Measurements from ENCODE around the gene DCTN4.
A peak's percentile ranks its signal among the peaks of the same experiment; 100 is the strongest.

DCTN4 gene

GRCh38 chr5:150692276-150692675, 66.5 kb downstream of the DCTN4 start:
- Histone ChIP-seq H3K4me1 (ENCODE audit: control insufficient read depth, insufficient read depth, low read length) (no peaks in the 10 kb centered on the region), H3K9ac (ENCODE audit: low read depth, low read length) (no peak overlapping the region), H3K9me3 (ENCODE audit: control insufficient read depth, insufficient read depth, low read length) (no peaks in the 10 kb centered on the region), H3K4me3 (ENCODE audit: low read depth, low read length) (no peak overlapping the region), H3K27ac (ENCODE audit: low read depth, low read length) (no peak overlapping the region), H3K36me3 (ENCODE audit: control insufficient read depth, insufficient read depth, low read length) (peaks cover 71% of the 10 kb centered on the region), H3K27me3 (ENCODE audit: control insufficient read depth, insufficient read depth, low read length) (no peaks in the 10 kb centered on the region)

- H3K9me3 ChIP-seq (ENCODE audit: control insufficient read depth, insufficient read depth, low read length), result no peaks in the 10 kb centered on the region
- H3K9ac ChIP-seq (ENCODE audit: low read depth, low read length), result no peak overlapping the region
- H3K36me3 ChIP-seq (ENCODE audit: control insufficient read depth, insufficient read depth, low read length), result peaks cover 56% of the 10 kb centered on the region
- H3K4me1 ChIP-seq (ENCODE audit: control insufficient read depth, insufficient read depth, low read length), result no peaks in the 10 kb centered on the region
- H3K4me3 ChIP-seq (ENCODE audit: low read depth, low read length), result no peak overlapping the region
- H3K27ac ChIP-seq (ENCODE audit: low read depth, low read length), result no peak overlapping the region
- H3K27me3 ChIP-seq (ENCODE audit: control insufficient read depth, insufficient read depth, low read length), result no peaks in the 10 kb centered on the region
Measured at GRCh38 chr5:150690760-150691159, 68.1 kb downstream of the DCTN4 start.

GRCh38 chr5:150689120-150689519, 69.7 kb downstream of the DCTN4 start:
- Histone ChIP-seq H3K9ac (ENCODE audit: low read depth, low read length) (no peak overlapping the region), H3K36me3 (ENCODE audit: control insufficient read depth, insufficient read depth, low read length) (peaks cover 40% of the 10 kb centered on the region), H3K4me1 (ENCODE audit: control insufficient read depth, insufficient read depth, low read length) (no peaks in the 10 kb centered on the region), H3K4me3 (ENCODE audit: low read depth, low read length) (no peak overlapping the region), H3K9me3 (ENCODE audit: control insufficient read depth, insufficient read depth, low read length) (no peaks in the 10 kb centered on the region), H3K27ac (ENCODE audit: low read depth, low read length) (no peak overlapping the region), H3K27me3 (ENCODE audit: control insufficient read depth, insufficient read depth, low read length) (no peaks in the 10 kb centered on the region)

- no peaks in the 10 kb centered on the region for H3K9me3 ChIP-seq (ENCODE audit: control insufficient read depth, insufficient read depth, low read length)
- H3K4me3 ChIP-seq (ENCODE audit: low read depth, low read length), result no peak overlapping the region
- no peaks in the 10 kb centered on the region for H3K27me3 ChIP-seq (ENCODE audit: control insufficient read depth, insufficient read depth, low read length)
- peaks cover 10% of the 10 kb centered on the region for H3K36me3 ChIP-seq (ENCODE audit: control insufficient read depth, insufficient read depth, low read length)
- no peak overlapping the region for H3K27ac ChIP-seq (ENCODE audit: low read depth, low read length)
- H3K9ac ChIP-seq (ENCODE audit: low read depth, low read length), result no peak overlapping the region
- peaks cover 5% of the 10 kb centered on the region for H3K4me1 ChIP-seq (ENCODE audit: control insufficient read depth, insufficient read depth, low read length)
Measured at GRCh38 chr5:150676578-150676977, 82.2 kb downstream of the DCTN4 start.

GRCh38 chr5:150675069-150675468, 83.7 kb downstream of the DCTN4 start:
- Histone ChIP-seq H3K36me3 (ENCODE audit: control insufficient read depth, insufficient read depth, low read length) (peaks cover 10% of the 10 kb centered on the region), H3K27ac (ENCODE audit: low read depth, low read length) (no peak overlapping the region), H3K4me3 (ENCODE audit: low read depth, low read length) (no peak overlapping the region), H3K4me1 (ENCODE audit: control insufficient read depth, insufficient read depth, low read length) (peaks cover 15% of the 10 kb centered on the region), H3K27me3 (ENCODE audit: control insufficient read depth, insufficient read depth, low read length) (no peaks in the 10 kb centered on the region), H3K9me3 (ENCODE audit: control insufficient read depth, insufficient read depth, low read length) (no peaks in the 10 kb centered on the region), H3K9ac (ENCODE audit: low read depth, low read length) (no peak overlapping the region)

GRCh38 chr5:150674341-150674821, 84.4 kb downstream of the DCTN4 start:
- H3K27me3 ChIP-seq (ENCODE audit: control insufficient read depth, insufficient read depth, low read length), result no peaks in the 10 kb centered on the region
- no peaks in the 10 kb centered on the region for H3K9me3 ChIP-seq (ENCODE audit: control insufficient read depth, insufficient read depth, low read length)
- H3K9ac ChIP-seq (ENCODE audit: low read depth, low read length), result no peak overlapping the region
- H3K27ac ChIP-seq (ENCODE audit: low read depth, low read length), result peak overlapping the region; percentile 77
- H3K4me3 ChIP-seq (ENCODE audit: low read depth, low read length), result no peak overlapping the region
- H3K36me3 ChIP-seq (ENCODE audit: control insufficient read depth, insufficient read depth, low read length), result peaks cover 10% of the 10 kb centered on the region
- H3K4me1 ChIP-seq (ENCODE audit: control insufficient read depth, insufficient read depth, low read length), result peaks cover 15% of the 10 kb centered on the region

GRCh38 chr5:150672884-150673275, 85.9 kb downstream of the DCTN4 start:
- Histone ChIP-seq H3K36me3 (ENCODE audit: control insufficient read depth, insufficient read depth, low read length) (peaks cover 18% of the 10 kb centered on the region), H3K4me3 (ENCODE audit: low read depth, low read length) (peak overlapping the region; percentile 81), H3K9ac (ENCODE audit: low read depth, low read length) (peak overlapping the region; percentile 80), H3K4me1 (ENCODE audit: control insufficient read depth, insufficient read depth, low read length) (peaks cover 15% of the 10 kb centered on the region), H3K9me3 (ENCODE audit: control insufficient read depth, insufficient read depth, low read length) (no peaks in the 10 kb centered on the region), H3K27ac (ENCODE audit: low read depth, low read length) (peak overlapping the region; percentile 80), H3K27me3 (ENCODE audit: control insufficient read depth, insufficient read depth, low read length) (no peaks in the 10 kb centered on the region)

GRCh38 chr5:150672237-150672883, 86.5 kb downstream of the DCTN4 start:
- Histone ChIP-seq H3K27ac (ENCODE audit: low read depth, low read length) (peak overlapping the region; percentile 80), H3K4me3 (ENCODE audit: low read depth, low read length) (peak overlapping the region; percentile 81), H3K4me1 (ENCODE audit: control insufficient read depth, insufficient read depth, low read length) (peaks cover 15% of the 10 kb centered on the region), H3K36me3 (ENCODE audit: control insufficient read depth, insufficient read depth, low read length) (peaks cover 18% of the 10 kb centered on the region), H3K9me3 (ENCODE audit: control insufficient read depth, insufficient read depth, low read length) (no peaks in the 10 kb centered on the region), H3K27me3 (ENCODE audit: control insufficient read depth, insufficient read depth, low read length) (no peaks in the 10 kb centered on the region), H3K9ac (ENCODE audit: low read depth, low read length) (peak overlapping the region; percentile 80)

- Histone ChIP-seq H3K4me1 (ENCODE audit: control insufficient read depth, insufficient read depth, low read length) (peaks cover 15% of the 10 kb centered on the region), H3K4me3 (ENCODE audit: low read depth, low read length) (peak overlapping the region; percentile 81), H3K27ac (ENCODE audit: low read depth, low read length) (peak overlapping the region; percentile 80), H3K9ac (ENCODE audit: low read depth, low read length) (peak overlapping the region; percentile 80), H3K27me3 (ENCODE audit: control insufficient read depth, insufficient read depth, low read length) (no peaks in the 10 kb centered on the region), H3K36me3 (ENCODE audit: control insufficient read depth, insufficient read depth, low read length) (peaks cover 14% of the 10 kb centered on the region), H3K9me3 (ENCODE audit: control insufficient read depth, insufficient read depth, low read length) (no peaks in the 10 kb centered on the region)
Measured at GRCh38 chr5:150671509-150672236, 87.1 kb downstream of the DCTN4 start.

GRCh38 chr5:150670948-150671310, 87.9 kb downstream of the DCTN4 start:
- Histone ChIP-seq H3K9me3 (ENCODE audit: control insufficient read depth, insufficient read depth, low read length) (no peaks in the 10 kb centered on the region), H3K4me1 (ENCODE audit: control insufficient read depth, insufficient read depth, low read length) (peaks cover 15% of the 10 kb centered on the region), H3K36me3 (ENCODE audit: control insufficient read depth, insufficient read depth, low read length) (peaks cover 13% of the 10 kb centered on the region), H3K27ac (ENCODE audit: low read depth, low read length) (peak overlapping the region; percentile 8), H3K27me3 (ENCODE audit: control insufficient read depth, insufficient read depth, low read length) (no peaks in the 10 kb centered on the region), H3K9ac (ENCODE audit: low read depth, low read length) (peak overlapping the region; percentile 40; the same call in 1 of the 2 replicates), H3K4me3 (ENCODE audit: low read depth, low read length) (peak overlapping the region; percentile 81)

- Histone ChIP-seq H3K27me3 (ENCODE audit: control insufficient read depth, insufficient read depth, low read length) (no peaks in the 10 kb centered on the region), H3K27ac (ENCODE audit: low read depth, low read length) (peak overlapping the region; percentile 8), H3K9ac (ENCODE audit: low read depth, low read length) (no peak overlapping the region), H3K36me3 (ENCODE audit: control insufficient read depth, insufficient read depth, low read length) (peaks cover 13% of the 10 kb centered on the region), H3K4me1 (ENCODE audit: control insufficient read depth, insufficient read depth, low read length) (peaks cover 15% of the 10 kb centered on the region), H3K4me3 (ENCODE audit: low read depth, low read length) (peak overlapping the region; percentile 81; the same call in 1 of the 2 replicates), H3K9me3 (ENCODE audit: control insufficient read depth, insufficient read depth, low read length) (no peaks in the 10 kb centered on the region)
Measured at GRCh38 chr5:150670275-150670947, 88.4 kb downstream of the DCTN4 start.
